Cardiac fibroblast (primary cell): Measurements from ENCODE around the gene CCDC74B.
A peak's percentile ranks its signal among the peaks of the same experiment; 100 is the strongest.
"Not testable (repeated sequence)": the region's sequence is repeated elsewhere in the genome, so short reads cannot be mapped to it uniquely, and the experiment has no call there.

Experiments
- DNase-seq, 2 donors: peaks; one replicate each; pipeline versions ENCODE4 v3.0.0 to v3.0.0-alpha.2; 2010; ENCODE audit warnings: low read depth in 2 of 2
- H3K4me3 ChIP-seq, 2 donors: replicated peaks in 1 of 2; 1 replicate in 1 of 2; 2 replicates in 1 of 2; pipeline ENCODE4 v1.5.1; 2011; ENCODE audit warnings: low read depth in 2 of 2, low read length in 2 of 2, mild to moderate bottlenecking in 2 of 2, moderate library complexity in 1 of 2
- CTCF ChIP-seq: IDR thresholded peaks from one replicate; pipeline ENCODE4 v1.5.1; 2011; ENCODE audit warnings: low read depth, mild to moderate bottlenecking, low read length, inconsistent platforms

Gene CCDC74B

GRCh38 chr2:130169896-130170295 lies 25.0 kb upstream of the CCDC74B start:
- no peak for DNase-seq
- no peak overlapping the region for H3K4me3 ChIP-seq
- no peak for TF ChIP-seq CTCF

GRCh38 chr2:130169163-130169562 lies 24.3 kb upstream of the CCDC74B start:
- not testable (repeated sequence) for DNase-seq, H3K4me3 ChIP-seq

GRCh38 chr2:130166611-130167010 lies 21.7 kb upstream of the CCDC74B start:
- H3K4me3 ChIP-seq, DNase-seq: not testable (repeated sequence)

GRCh38 chr2:130165293-130166016 lies 20.5 kb upstream of the CCDC74B start:
- no peak overlapping the region for H3K4me3 ChIP-seq
- DNase-seq, result no peak
- TF ChIP-seq CTCF, result no peak

GRCh38 chr2:130162968-130163367 lies 18.1 kb upstream of the CCDC74B start:
- TF ChIP-seq CTCF, result no peak

GRCh38 chr2:130162486-130162885 lies 17.6 kb upstream of the CCDC74B start:
- not testable (repeated sequence) for H3K4me3 ChIP-seq, DNase-seq

More at GRCh38 chr2:130162968-130163367, 18.1 kb upstream of the CCDC74B start:
- H3K4me3 ChIP-seq, result no peak overlapping the region
- DNase-seq, result no peak

- DNase-seq, result peak in 1 of 2 donors; percentile 40
- not testable (repeated sequence) for H3K4me3 ChIP-seq
These were observed 16.2 kb upstream of the CCDC74B start for GRCh38 chr2:130160838-130161705.

GRCh38 chr2:130160131-130160530 lies 15.2 kb upstream of the CCDC74B start:
- no peak overlapping the region for H3K4me3 ChIP-seq
- no peak for DNase-seq
- TF ChIP-seq CTCF, result no peak

- not testable (repeated sequence) for DNase-seq
These were observed 14.5 kb upstream of the CCDC74B start for GRCh38 chr2:130159376-130159775.

More at GRCh38 chr2:130159376-130159775, 14.5 kb upstream of the CCDC74B start:
- not testable (repeated sequence) for H3K4me3 ChIP-seq
